Coronary artery (tissue), 2 donors: ENCODE data around the gene SLC22A15.

ENCODE experiments used
- DNase-seq: peaks from one replicate; pipeline ENCODE4 v3.0.0-alpha.2; 2017; ENCODE audit warnings: low spot score
- H3K27ac ChIP-seq, 2 donors: fragments of 200-600 bp; sonication (generic); one replicate each; pipeline ENCODE4 v1.5.1; 2016 to 2019
- H3K4me3 ChIP-seq: fragments of 200-600 bp; sonication (generic); 2 replicates; pipeline ENCODE4 v1.5.1; 2016; ENCODE audit warnings: mild to moderate bottlenecking, moderate library complexity
- TF ChIP-seq, protein P1 (sequence below): fragments of 200-600 bp; sonication (generic); IDR thresholded peaks from one replicate; pipeline ENCODE4 v1.5.1; 2019; ENCODE audit warnings: antibody characterized with exemption

SLC22A15 gene

GRCh38 chr1:116089870-116090269 is 113.6 kb downstream of the SLC22A15 start:
- Histone ChIP-seq H3K4me3 (no peak overlapping the region), H3K27ac (no peak overlapping the region)
- TF ChIP-seq, protein P1, sequence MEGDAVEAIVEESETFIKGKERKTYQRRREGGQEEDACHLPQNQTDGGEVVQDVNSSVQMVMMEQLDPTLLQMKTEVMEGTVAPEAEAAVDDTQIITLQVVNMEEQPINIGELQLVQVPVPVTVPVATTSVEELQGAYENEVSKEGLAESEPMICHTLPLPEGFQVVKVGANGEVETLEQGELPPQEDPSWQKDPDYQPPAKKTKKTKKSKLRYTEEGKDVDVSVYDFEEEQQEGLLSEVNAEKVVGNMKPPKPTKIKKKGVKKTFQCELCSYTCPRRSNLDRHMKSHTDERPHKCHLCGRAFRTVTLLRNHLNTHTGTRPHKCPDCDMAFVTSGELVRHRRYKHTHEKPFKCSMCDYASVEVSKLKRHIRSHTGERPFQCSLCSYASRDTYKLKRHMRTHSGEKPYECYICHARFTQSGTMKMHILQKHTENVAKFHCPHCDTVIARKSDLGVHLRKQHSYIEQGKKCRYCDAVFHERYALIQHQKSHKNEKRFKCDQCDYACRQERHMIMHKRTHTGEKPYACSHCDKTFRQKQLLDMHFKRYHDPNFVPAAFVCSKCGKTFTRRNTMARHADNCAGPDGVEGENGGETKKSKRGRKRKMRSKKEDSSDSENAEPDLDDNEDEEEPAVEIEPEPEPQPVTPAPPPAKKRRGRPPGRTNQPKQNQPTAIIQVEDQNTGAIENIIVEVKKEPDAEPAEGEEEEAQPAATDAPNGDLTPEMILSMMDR: no peak
- DNase-seq: no peak

DNA sequence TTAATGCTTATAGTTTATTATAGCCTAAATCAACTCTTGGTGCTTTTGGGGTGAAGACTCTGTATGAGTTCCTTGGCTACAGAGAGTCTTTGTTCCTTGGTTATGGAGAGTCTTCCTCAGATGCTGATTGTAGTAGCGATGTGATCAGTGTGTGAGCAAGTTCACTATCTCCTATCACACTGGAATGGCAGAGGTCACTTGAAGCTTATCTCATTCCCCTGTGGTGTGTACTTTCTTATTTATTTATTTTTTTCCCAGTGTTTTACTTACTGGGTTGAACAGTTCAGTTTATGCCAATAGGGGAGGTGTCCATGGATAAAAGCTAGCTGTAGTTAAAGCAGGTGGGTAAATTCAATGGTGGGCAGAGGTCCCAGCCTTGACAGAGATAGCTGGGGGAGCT is 114.8 kb downstream of the SLC22A15 start:
- Histone ChIP-seq H3K4me3 (no peak overlapping the region), H3K27ac (no peak overlapping the region)
- TF ChIP-seq, protein P1: no peak
- DNase-seq: no peak

DNA sequence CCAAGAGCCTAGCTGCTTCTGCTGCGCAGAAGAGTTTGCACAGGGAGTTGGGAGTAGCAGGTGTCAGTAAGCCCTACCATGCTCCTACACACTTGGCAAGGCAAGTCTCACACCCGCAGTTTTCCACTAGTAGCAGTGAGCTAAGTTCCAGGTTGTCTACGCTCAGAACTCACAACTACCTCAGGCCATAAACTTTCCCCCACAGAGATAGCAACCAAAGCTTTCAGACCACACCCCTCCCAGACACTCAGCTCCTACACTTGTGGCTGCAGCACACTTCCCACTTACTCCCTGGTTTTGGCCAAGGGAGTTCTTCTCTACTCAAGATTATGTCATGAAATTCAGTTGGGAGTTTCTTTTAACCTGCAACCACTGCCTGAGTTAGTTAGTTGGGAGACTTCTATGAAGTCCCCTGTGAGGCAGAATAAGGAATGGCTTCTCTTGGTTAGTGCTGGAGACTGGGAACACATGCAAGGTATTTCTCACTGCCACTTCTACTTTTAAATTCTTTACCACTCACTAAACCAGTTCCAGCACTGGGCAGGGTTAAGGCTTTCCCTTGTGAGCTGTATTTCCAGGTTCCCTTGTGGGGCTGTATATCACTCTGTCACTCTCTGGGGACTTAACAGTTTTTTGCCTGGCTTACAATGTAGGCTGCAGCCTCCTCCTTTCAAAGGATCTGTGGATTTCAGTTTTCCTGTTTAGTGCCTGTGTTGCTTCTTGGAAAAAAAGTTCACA is 116.6 kb downstream of the SLC22A15 start:
- no peak overlapping the region for H3K27ac ChIP-seq
- no peak for DNase-seq
- TF ChIP-seq, protein P1: no peak
- no peak overlapping the region for H3K4me3 ChIP-seq

- DNase-seq: no peak
- TF ChIP-seq, protein P1: no peak
- Histone ChIP-seq H3K4me3 (no peak overlapping the region), H3K27ac (no peak overlapping the region)
Measured at GRCh38 chr1:116095027-116095426, 118.7 kb downstream of the SLC22A15 start.

- no peak overlapping the region for H3K4me3 ChIP-seq
- H3K27ac ChIP-seq: no peak overlapping the region
- no peak for DNase-seq
- TF ChIP-seq, protein P1: no peak
Measured at GRCh38 chr1:116096013-116096618, 119.8 kb downstream of the SLC22A15 start.

- no peak for DNase-seq
- Histone ChIP-seq H3K27ac (no peak overlapping the region), H3K4me3 (no peak overlapping the region)
- TF ChIP-seq, protein P1: no peak
Measured at GRCh38 chr1:116097626-116098025, 121.3 kb downstream of the SLC22A15 start.

- H3K27ac ChIP-seq: no peak overlapping the region
- TF ChIP-seq, protein P1: no peak
- no peak for DNase-seq
- no peak overlapping the region for H3K4me3 ChIP-seq
Measured at GRCh38 chr1:116099379-116099778, 123.1 kb downstream of the SLC22A15 start.
